ENCODE results near the gene TSPAN18.

GRCh38 chr11:44954051-44954906 is 227.5 kb downstream of the TSPAN18 start:
- TF ChIP-seq, protein P1, sequence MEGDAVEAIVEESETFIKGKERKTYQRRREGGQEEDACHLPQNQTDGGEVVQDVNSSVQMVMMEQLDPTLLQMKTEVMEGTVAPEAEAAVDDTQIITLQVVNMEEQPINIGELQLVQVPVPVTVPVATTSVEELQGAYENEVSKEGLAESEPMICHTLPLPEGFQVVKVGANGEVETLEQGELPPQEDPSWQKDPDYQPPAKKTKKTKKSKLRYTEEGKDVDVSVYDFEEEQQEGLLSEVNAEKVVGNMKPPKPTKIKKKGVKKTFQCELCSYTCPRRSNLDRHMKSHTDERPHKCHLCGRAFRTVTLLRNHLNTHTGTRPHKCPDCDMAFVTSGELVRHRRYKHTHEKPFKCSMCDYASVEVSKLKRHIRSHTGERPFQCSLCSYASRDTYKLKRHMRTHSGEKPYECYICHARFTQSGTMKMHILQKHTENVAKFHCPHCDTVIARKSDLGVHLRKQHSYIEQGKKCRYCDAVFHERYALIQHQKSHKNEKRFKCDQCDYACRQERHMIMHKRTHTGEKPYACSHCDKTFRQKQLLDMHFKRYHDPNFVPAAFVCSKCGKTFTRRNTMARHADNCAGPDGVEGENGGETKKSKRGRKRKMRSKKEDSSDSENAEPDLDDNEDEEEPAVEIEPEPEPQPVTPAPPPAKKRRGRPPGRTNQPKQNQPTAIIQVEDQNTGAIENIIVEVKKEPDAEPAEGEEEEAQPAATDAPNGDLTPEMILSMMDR (IDR thresholded peaks at IDR 0.05; ENCODE audit: low read depth, low read length, poor library complexity, severe bottlenecking), result no peak
- TF ChIP-seq EZH2phosphoT487 (IDR thresholded peaks at IDR 0.05; ENCODE audit: borderline replicate concordance, low read length), result no peak

Data from DOHH2 (cell line).